Heart left ventricle (tissue), 13 donors: ENCODE data around the gene PCDHGB1.

Experiments
- CTCF ChIP-seq, 12 donors: fragments of 200-600 bp; sonication (generic) in 4 of 12; IDR thresholded peaks; one replicate each; pipeline versions ENCODE4 v1.5.0 to v1.8.0; 2018 to 2022; ENCODE audit warnings: antibody characterized with exemption in 12 of 12, mild to moderate bottlenecking in 5 of 12
- POLR2A ChIP-seq, 2 donors: fragments of 450-650 bp; IDR thresholded peaks; one replicate each; pipeline ENCODE4 v1.6.1; 2017; ENCODE audit warnings: antibody characterized with exemption in 2 of 2, mild to moderate bottlenecking in 2 of 2, moderate library complexity in 2 of 2
- donor health status: ischemic (EF 13 %, LVEDD 7.1; RV severe dilation, severe dysfunction).
- donor health status: DM: no; HTN: yes; CAD: no.
- donor health status: DM: no; HTN: no; CAD: no.
- donor health status: ischemic (EF 25% LVEDD 6.9; RV normal size, moderate dysfunction).
- donor health status: ischemic (EF 25% LVEDD 5.7; RV mildly dilated, moderate dysfunction).
- donor health status: ischemic (EF 35%, LVEDD 5.7; RV mildly dilated, moderate dysfunction).
- donor health status: nonischemic (EF 11% LVEDD 7.7; RV severe dilation, severe dysfunction).
- donor health status: DM: yes; HTN: yes; CAD: no.
- donor health status: PGD.
- donor health status: ischemic (EF 29% LVEDD 5.4; RV normal size, mild dysfunction).
- donor health status: nonischemic (EF 23%, LVEDD 6.1; RV moderate dilation, normal function).

- no peak for TF ChIP-seq POLR2A (IDR thresholded peaks at IDR 0.05)
- TF ChIP-seq CTCF (IDR thresholded peaks at IDR 0.05), result no peak
These were observed 34.8 kb downstream of the PCDHGB1 start for GRCh38 chr5:141384471-141385267.
